ENCODE results near the gene ARL15. TPM values are rescaled to one million over a fixed set of nuclear protein-coding genes. Genes with fewer than 3 reads are reported as not detected.

ARL15 gene
- total and polyA plus RNA-seq, 2 of the 8 experiments (the other 6 are each of a cell fraction or from before 2014, with no cell fraction given), result 9.9 to 21.2 TPM

GRCh38 chr5:54150841-54151240 lies 159.5 kb downstream of the ARL15 start:
- Histone ChIP-seq H3K14ac (ENCODE audit: insufficient read length) (no peak overlapping the region), H3K79me2 (ENCODE audit: control insufficient read depth in 1 of 2, insufficient read depth in 2 of 2, low read length in 2 of 2) (no peaks in the 10 kb centered on the region), H3K4me1 (replicated peaks in 1 of 4; ENCODE audit: control insufficient read depth in 3 of 4, insufficient read depth in 4 of 4, low read length in 3 of 4) (no peaks in the 10 kb centered on the region), H3K79me1 (ENCODE audit: low read depth, low read length) (no peaks in the 10 kb centered on the region), H3K27ac (ENCODE audit: low read depth, low read length) (no peak overlapping the region), H2BK12ac (ENCODE audit: low read depth, low read length) (no peak overlapping the region), H2AFZ (ENCODE audit: low read length) (no peak overlapping the region), H3K56ac (replicated peaks; ENCODE audit: insufficient read length, low read depth, low read length) (no peak overlapping the region), H2AK5ac (ENCODE audit: low read depth, low read length) (no peak overlapping the region), H2BK5ac (ENCODE audit: low read depth, low read length) (no peak overlapping the region), H2BK20ac (ENCODE audit: low read length) (no peak overlapping the region), H4K91ac (replicated peaks; ENCODE audit: insufficient read length, low read length) (no peak overlapping the region), H3K36me3 (ENCODE audit: control insufficient read depth in 2 of 4, insufficient read depth in 4 of 4, low read length in 3 of 4) (no peaks in the 10 kb centered on the region), H3K23ac (ENCODE audit: insufficient read length) (no peak overlapping the region), H2BK15ac (ENCODE audit: low read length) (no peak overlapping the region), H2BK120ac (replicated peaks; ENCODE audit: low read depth, low read length) (no peak overlapping the region), H4K5ac (ENCODE audit: insufficient read length, low read depth, low read length) (no peak overlapping the region), H3K23me2 (ENCODE audit: low read depth, low read length) (no peaks in the 10 kb centered on the region; the same call in 1 of the 2 replicates), H3K9ac (replicated peaks in 1 of 4; ENCODE audit: extremely low read depth in 1 of 4, low read depth in 3 of 4, low read length in 3 of 4) (no peak overlapping the region), H3K4ac (replicated peaks; ENCODE audit: insufficient read length, low read depth, low read length) (no peak overlapping the region), H3K9me3 (ENCODE audit: insufficient read depth in 2 of 2, low read depth in 1 of 2, low read length in 1 of 2) (no peaks in the 10 kb centered on the region), H3K4me2 (ENCODE audit: insufficient read depth in 1 of 2, low read depth in 2 of 2, low read length in 2 of 2) (no peak overlapping the region), H4K20me1 (replicated peaks in 1 of 2; ENCODE audit: control insufficient read depth in 1 of 2, insufficient read depth in 2 of 2, low read length in 2 of 2) (no peaks in the 10 kb centered on the region), H3K27me3 (replicated peaks in 1 of 4; ENCODE audit: control insufficient read depth in 3 of 4, extremely low read depth in 1 of 4, insufficient read depth in 3 of 4, low read length in 3 of 4) (no peaks in the 10 kb centered on the region), H3K4me3 (ENCODE audit: extremely low read depth in 1 of 4, insufficient read depth in 2 of 4, low read depth in 3 of 4, low read length in 4 of 4) (no peak overlapping the region), H4K8ac (ENCODE audit: extremely low read depth, insufficient read depth, low read length) (no peak overlapping the region), H3K18ac (ENCODE audit: extremely low read depth, low read length) (no peak overlapping the region)
- WGBS, 2 experiments (ENCODE audit: extremely low coverage in 1 of 2, insufficient coverage in 1 of 2, insufficient read length in 1 of 2, insufficient replicate concordance in 2 of 2, low coverage in 1 of 2, low lambda C conversion rate in 2 of 2, missing lambda C conversion rate in 1 of 2), result 93% methylated on average over 1 of the region's 1 CpG; no CpG with 5 or more reads in 1 of the 2 experiments
- DNase-seq (ENCODE audit: low read depth in 1 of 2, low spot score in 2 of 2) (no peak), FAIRE-seq (no peak)
- ChIA-PET POLR2A (ENCODE audit: partially characterized antibody) (no interaction called here), CTCF (ENCODE audit: partially characterized antibody) (interaction anchor here (0.7 kb wide), 1 partner anchor 16 kb away, joined by 3 read pairs; no protein-coding TSS in a partner anchor)
- TF ChIP-seq CBX5 (IDR thresholded peaks at IDR 0.05; ENCODE audit: low read depth, low read length) (no peak), GTF2F1 (IDR thresholded peaks at IDR 0.05; ENCODE audit: borderline replicate concordance, low read depth, low read length) (no peak), PHF8 (conservative IDR thresholded peaks at IDR 0.05; ENCODE audit: low read depth, low read length) (no peak), HDAC6 (IDR thresholded peaks at IDR 0.05; ENCODE audit: low read depth, low read length) (no peak), USF2 (IDR thresholded peaks at IDR 0.05; ENCODE audit: low read length) (no peak), POU5F1 (IDR thresholded peaks at IDR 0.05; ENCODE audit: low read depth, low read length) (no peak), JUND (IDR thresholded peaks at IDR 0.05; ENCODE audit: low read length) (no peak), TBP (IDR thresholded peaks at IDR 0.05; ENCODE audit: low read depth, low read length) (no peak), ASH2L (IDR thresholded peaks at IDR 0.05; ENCODE audit: low read length) (no peak), YY1 (IDR thresholded peaks at IDR 0.05; ENCODE audit: low read depth, low read length) (no peak), JUN (IDR thresholded peaks at IDR 0.05; ENCODE audit: low read depth, low read length) (no peak)
- TF ChIP-seq, protein P1, sequence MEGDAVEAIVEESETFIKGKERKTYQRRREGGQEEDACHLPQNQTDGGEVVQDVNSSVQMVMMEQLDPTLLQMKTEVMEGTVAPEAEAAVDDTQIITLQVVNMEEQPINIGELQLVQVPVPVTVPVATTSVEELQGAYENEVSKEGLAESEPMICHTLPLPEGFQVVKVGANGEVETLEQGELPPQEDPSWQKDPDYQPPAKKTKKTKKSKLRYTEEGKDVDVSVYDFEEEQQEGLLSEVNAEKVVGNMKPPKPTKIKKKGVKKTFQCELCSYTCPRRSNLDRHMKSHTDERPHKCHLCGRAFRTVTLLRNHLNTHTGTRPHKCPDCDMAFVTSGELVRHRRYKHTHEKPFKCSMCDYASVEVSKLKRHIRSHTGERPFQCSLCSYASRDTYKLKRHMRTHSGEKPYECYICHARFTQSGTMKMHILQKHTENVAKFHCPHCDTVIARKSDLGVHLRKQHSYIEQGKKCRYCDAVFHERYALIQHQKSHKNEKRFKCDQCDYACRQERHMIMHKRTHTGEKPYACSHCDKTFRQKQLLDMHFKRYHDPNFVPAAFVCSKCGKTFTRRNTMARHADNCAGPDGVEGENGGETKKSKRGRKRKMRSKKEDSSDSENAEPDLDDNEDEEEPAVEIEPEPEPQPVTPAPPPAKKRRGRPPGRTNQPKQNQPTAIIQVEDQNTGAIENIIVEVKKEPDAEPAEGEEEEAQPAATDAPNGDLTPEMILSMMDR (IDR thresholded peaks at IDR 0.05; ENCODE audit: control extremely low read depth in 1 of 3, insufficient read depth in 1 of 3, low read depth in 1 of 3, low read length in 3 of 3), result no peak

Data from H1 (cell line).